Epithelial cell of proximal tubule (primary cell): Measurements from ENCODE around the gene GTF3C5. TPM values are rescaled to one million over a fixed set of nuclear protein-coding genes. Genes with fewer than 3 reads are reported as not detected.

Experiments
- DNase-seq: peaks from one replicate; pipeline ENCODE4 v3.0.0-alpha.2; 2011; ENCODE audit warnings: low read depth
- H3K4me3 ChIP-seq: 2 replicates; pipeline ENCODE4 v1.5.1; 2011; ENCODE audit warnings: low read depth, mild to moderate bottlenecking, low read length
- CTCF ChIP-seq: conservative IDR thresholded peaks from 2 replicates; pipeline ENCODE4 v1.5.1; 2012; ENCODE audit warnings: low read depth, mild to moderate bottlenecking, low read length
- total RNA-seq: library from RNA; depleted of rRNA; stranded (reverse); fragments of >200 nt; gene quantifications from 2 replicates; pipeline ENCODE4 v1.2.3, GENCODE V29; 2015

The GTF3C5 gene
- total RNA-seq, 1 donor from 2014 or later: 112 TPM

- no peak for DNase-seq
- no peak overlapping the region for H3K4me3 ChIP-seq
- TF ChIP-seq CTCF: no peak
These were observed 23.5 kb downstream of the GTF3C5 start for GRCh38 chr9:133054194-133054890.

GRCh38 chr9:133054966-133055365 is 24.2 kb downstream of the GTF3C5 start:
- DNase-seq: no peak
- no peak overlapping the region for H3K4me3 ChIP-seq
- TF ChIP-seq CTCF: no peak

- no peak for DNase-seq
- H3K4me3 ChIP-seq: no peak overlapping the region
- no peak for TF ChIP-seq CTCF
These were observed 25.1 kb downstream of the GTF3C5 start for GRCh38 chr9:133055788-133056420.

GRCh38 chr9:133056533-133056932 is 25.7 kb downstream of the GTF3C5 start:
- no peak for TF ChIP-seq CTCF
- DNase-seq: no peak
- no peak overlapping the region for H3K4me3 ChIP-seq

GRCh38 chr9:133057006-133057405 is 26.2 kb downstream of the GTF3C5 start:
- no peak for TF ChIP-seq CTCF
- DNase-seq: no peak
- H3K4me3 ChIP-seq: no peak overlapping the region

GRCh38 chr9:133057553-133057952 is 26.8 kb downstream of the GTF3C5 start:
- TF ChIP-seq CTCF: no peak
- DNase-seq: no peak
- no peak overlapping the region for H3K4me3 ChIP-seq

GRCh38 chr9:133058071-133058470 is 27.3 kb downstream of the GTF3C5 start:
- no peak for TF ChIP-seq CTCF
- DNase-seq: no peak
- no peak overlapping the region for H3K4me3 ChIP-seq
